PC-3 (cell line): ENCODE results near the gene SFRP5. TPM values are rescaled to one million over a fixed set of nuclear protein-coding genes. Genes with fewer than 3 reads are reported as not detected.

Source experiments
- ATAC-seq: fragments of 200-7000 bp; cut with Tn5 transposase; 2 replicates; pipeline ENCODE4 v1.9.1; 2020; ENCODE audit warnings: mild to moderate bottlenecking, moderate library complexity
- BruUV-seq: library from RNA; stranded (reverse); fragments of 400-500 nt; replicated peaks from 2 replicates; lab custom pipeline; 2021; lab: Mats Ljungman, UMichigan
- CTCF ChIA-PET: fragments of 300-600 bp; sonication (Branson Sonifier 250); formaldehyde crosslinking; loops from one replicate; lab custom pipeline; 2022; ENCODE audit warnings: antibody characterized with exemption; lab: Charles Lee
- POLR2A ChIA-PET: fragments of 300-600 bp; sonication (Branson Sonifier 250); formaldehyde crosslinking; loops from one replicate; lab custom pipeline; 2022; ENCODE audit warnings: antibody characterized with exemption; ENCODE audit not compliant: unreplicated experiment; lab: Charles Lee
- DNase-seq: peaks from one replicate; pipeline ENCODE4 v3.0.0-alpha.2; 2015
- H2AFZ ChIP-seq: fragments of 300-600 bp; sonication (generic); 2 replicates; pipeline ENCODE4 v1.6.0; 2016; ENCODE audit warnings: antibody characterized with exemption, low read length
- H3F3A ChIP-seq: fragments of 300-600 bp; sonication (generic); one replicate; pipeline ENCODE4 v1.6.0; 2017; ENCODE audit warnings: antibody characterized with exemption, low read length, control low read depth, mild to moderate bottlenecking; ENCODE audit not compliant: unreplicated experiment
- H3K27ac ChIP-seq: fragments of 300-600 bp; sonication (generic); 2 replicates; pipeline ENCODE4 v1.5.1; 2016; ENCODE audit warnings: mild to moderate bottlenecking, low read length
- H3K27me3 ChIP-seq: fragments of 300-600 bp; sonication (generic); 2 replicates; pipeline ENCODE4 v1.6.1; 2016; ENCODE audit warnings: low read length, mixed read lengths
- H3K36me3 ChIP-seq: fragments of 300-600 bp; sonication (generic); 2 replicates; pipeline ENCODE4 v1.6.1; 2016; ENCODE audit warnings: low read depth, mixed run types, low read length, mixed read lengths
- H3K4me1 ChIP-seq: fragments of 300-600 bp; sonication (generic); 2 replicates; pipeline ENCODE4 v1.5.1; 2016; ENCODE audit warnings: low read length; ENCODE audit not compliant: insufficient read depth
- H3K4me2 ChIP-seq: fragments of 300-600 bp; sonication (generic); 2 replicates; pipeline ENCODE4 v1.6.0; 2016; ENCODE audit warnings: low read length
- H3K4me3 ChIP-seq: fragments of 300-600 bp; sonication (generic); 2 replicates; pipeline ENCODE4 v1.5.1; 2016; ENCODE audit warnings: mild to moderate bottlenecking, low read length, mixed read lengths
- H3K79me2 ChIP-seq: fragments of 300-600 bp; sonication (generic); 2 replicates; pipeline ENCODE4 v1.6.1; 2017; ENCODE audit warnings: low read length, mixed read lengths
- H3K9ac ChIP-seq: fragments of 300-600 bp; sonication (generic); 2 replicates; pipeline ENCODE4 v1.6.0; 2016; ENCODE audit warnings: mild to moderate bottlenecking, low read length
- H3K9me2 ChIP-seq: fragments of 300-600 bp; sonication (generic); replicated peaks from 2 replicates; pipeline ENCODE4 v1.6.1; 2016; ENCODE audit warnings: mixed run types, low read length, mixed read lengths
- H3K9me3 ChIP-seq: fragments of 300-600 bp; sonication (generic); 2 replicates; pipeline ENCODE4 v1.6.1; 2016; ENCODE audit warnings: low read length, mixed read lengths
- H4K20me1 ChIP-seq: fragments of 300-600 bp; sonication (generic); 2 replicates; pipeline ENCODE4 v1.6.1; 2016; ENCODE audit warnings: low read length, mixed read lengths
- CTCF ChIP-seq: fragments of 300-600 bp; sonication (generic); conservative IDR thresholded peaks from 2 replicates; pipeline ENCODE4 v1.5.1; 2017; ENCODE audit warnings: antibody characterized with exemption, low read depth, mild to moderate bottlenecking, low read length
- EZH2 ChIP-seq: fragments of 300-600 bp; sonication (generic); IDR thresholded peaks from one replicate; pipeline ENCODE4 v1.6.1; 2017; ENCODE audit warnings: antibody characterized with exemption, mild to moderate bottlenecking, low read length; ENCODE audit not compliant: unreplicated experiment
- EZH2phosphoT487 ChIP-seq: fragments of 300-600 bp; sonication (generic); IDR thresholded peaks from 2 replicates; pipeline ENCODE4 v1.6.1; 2018; ENCODE audit warnings: mild to moderate bottlenecking, antibody characterized with exemption, low read length, borderline replicate concordance
- intact Hi-C: fragments of 100-400 bp; cut with micrococcal nuclease; formaldehyde crosslinking; loops from 2 replicates; pipeline ENCODE4 v1.9.0; 2023
- total RNA-seq: library from RNA; depleted of rRNA; stranded (reverse); fragments of >200 nt; gene quantifications from 2 replicates; pipeline ENCODE4 v1.2.3, GENCODE V29; 2014

Gene SFRP5
- total RNA-seq, 1 experiment from 2014 or later, result not detected

GRCh38 chr10:97736403-97736901 lies 35.3 kb downstream of the SFRP5 start:
- no peak overlapping the region for H3K9ac ChIP-seq
- H3K27ac ChIP-seq, result no peak overlapping the region
- peaks cover 40% of the 10 kb centered on the region for H3K79me2 ChIP-seq
- no peaks in the 10 kb centered on the region for H4K20me1 ChIP-seq
- no peaks in the 10 kb centered on the region for H3K9me3 ChIP-seq
- H3K36me3 ChIP-seq, result peaks cover 6% of the 10 kb centered on the region; the same call in 1 of the 2 replicates
- ATAC-seq, result peak; percentile 31
- CTCF ChIA-PET, result no interaction called here
- POLR2A ChIA-PET, result interaction anchor here (0.7 to 1.0 kb wide), 3 partner anchors 10 to 49 kb away, joined by 3 to 6 read pairs (median 4); partner anchors contain the start of genes AVPI1 and MARVELD1
- H3K4me2 ChIP-seq, result peak overlapping the region; percentile 24; the same call in 1 of the 2 replicates
- DNase-seq, result no peak
- peaks cover 9% of the 10 kb centered on the region for H3K4me1 ChIP-seq
- TF ChIP-seq EZH2 (no peak), CTCF (no peak), EZH2phosphoT487 (no peak)
- peak overlapping the region; percentile 79 for H2AFZ ChIP-seq
- intact Hi-C loops, result no loop called here
- no peak overlapping the region for H3K4me3 ChIP-seq
- H3K9me2 ChIP-seq, result no peaks in the 10 kb centered on the region
- H3F3A ChIP-seq, result no peaks in the 10 kb centered on the region
- BruUV-seq, result TSS peak; percentile 58
- no peaks in the 10 kb centered on the region for H3K27me3 ChIP-seq

- TF ChIP-seq CTCF (no peak), EZH2 (no peak), EZH2phosphoT487 (no peak)
- DNase-seq (no peak), ATAC-seq (no peak)
- BruUV-seq, result no TSS peak
- H3K9me2 ChIP-seq, result no peaks in the 10 kb centered on the region
- ChIA-PET CTCF (no interaction called here), POLR2A (no interaction called here)
- no peak overlapping the region for H3K4me3 ChIP-seq
- no peak overlapping the region for H3K27ac ChIP-seq
- H3K36me3 ChIP-seq, result no peaks in the 10 kb centered on the region
- no peaks in the 10 kb centered on the region for H3K9me3 ChIP-seq
- H2AFZ ChIP-seq, result no peak overlapping the region
- H3K79me2 ChIP-seq, result peaks cover 20% of the 10 kb centered on the region
- H4K20me1 ChIP-seq, result no peaks in the 10 kb centered on the region
- no peak overlapping the region for H3K9ac ChIP-seq
- intact Hi-C loops, result no loop called here
- peaks cover 9% of the 10 kb centered on the region for H3K4me1 ChIP-seq
- no peak overlapping the region for H3K4me2 ChIP-seq
- no peaks in the 10 kb centered on the region for H3F3A ChIP-seq
- H3K27me3 ChIP-seq, result no peaks in the 10 kb centered on the region
Observed at GRCh38 chr10:97734021-97734420, 37.8 kb downstream of the SFRP5 start.

DNA sequence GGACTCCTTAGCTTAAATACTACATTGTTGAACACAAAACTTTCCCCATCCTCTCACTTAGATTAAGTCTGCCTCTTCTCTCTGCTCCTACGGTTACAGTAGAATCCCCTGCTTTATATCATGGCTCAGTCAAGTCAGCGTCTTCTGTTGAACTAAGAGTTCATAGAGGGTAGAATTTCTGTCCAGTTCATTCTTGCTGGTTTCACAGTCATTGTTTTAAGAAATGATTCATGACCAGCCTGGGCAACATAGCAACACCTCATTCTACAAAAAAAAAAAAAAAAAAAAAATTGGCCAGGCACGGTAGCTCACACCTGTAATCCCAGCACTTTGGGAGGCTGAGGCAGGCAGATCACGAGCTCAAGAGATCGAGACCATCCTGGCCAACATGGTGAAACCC lies 38.5 kb downstream of the SFRP5 start:
- Histone ChIP-seq H3K79me2 (peaks cover 13% of the 10 kb centered on the region), H4K20me1 (no peaks in the 10 kb centered on the region), H3K4me3 (no peak overlapping the region), H3K9me3 (no peaks in the 10 kb centered on the region), H3K4me1 (peaks cover 4% of the 10 kb centered on the region), H3K4me2 (no peak overlapping the region), H2AFZ (no peak overlapping the region), H3K9me2 (no peaks in the 10 kb centered on the region), H3K27me3 (no peaks in the 10 kb centered on the region), H3K36me3 (no peaks in the 10 kb centered on the region), H3F3A (no peaks in the 10 kb centered on the region), H3K27ac (no peak overlapping the region), H3K9ac (no peak overlapping the region)
- intact Hi-C loops, result no loop called here
- ChIA-PET CTCF (no interaction called here), POLR2A (no interaction called here)
- ATAC-seq, result no peak
- no peak for DNase-seq
- TF ChIP-seq CTCF (no peak), EZH2phosphoT487 (no peak), EZH2 (no peak)
- BruUV-seq, result no TSS peak
